Spleen (tissue), 11 donors: ENCODE measurements around the gene FAM234B. TPM values are rescaled to one million over a fixed set of nuclear protein-coding genes. Genes with fewer than 3 reads are reported as not detected.

Experiments used
- DNase-seq: peaks from one replicate; pipeline ENCODE4 v3.0.0-alpha.2; 2020
- H3K27ac ChIP-seq, 8 donors: fragments of 200-600 bp; sonication (generic) in 7 of 8; 1 replicate in 4 of 8; 2 replicates in 4 of 8; pipeline versions ENCODE4 v1.5.0 to v1.8.0; 2016 to 2021; ENCODE audit warnings: inconsistent platforms in 4 of 8, mild to moderate bottlenecking in 4 of 8, moderate library complexity in 1 of 8
- H3K27me3 ChIP-seq, 7 donors: fragments of 200-600 bp; sonication (generic) in 6 of 7; replicated peaks in 1 of 7; 1 replicate in 4 of 7; 2 replicates in 3 of 7; pipeline versions ENCODE4 v1.5.0 to v1.8.0; 2016 to 2021; ENCODE audit warnings: inconsistent platforms in 3 of 7, mild to moderate bottlenecking in 1 of 7
- H3K36me3 ChIP-seq, 6 donors: fragments of 200-600 bp; sonication (generic) in 5 of 6; 1 replicate in 4 of 6; 2 replicates in 2 of 6; pipeline versions ENCODE4 v1.5.0 to v1.8.0; 2016 to 2021; ENCODE audit warnings: inconsistent platforms in 2 of 6
- H3K4me1 ChIP-seq, 6 donors: fragments of 200-600 bp; sonication (generic) in 5 of 6; 1 replicate in 3 of 6; 2 replicates in 3 of 6; pipeline versions ENCODE4 v1.5.0 to v1.8.0; 2016 to 2021; ENCODE audit warnings: inconsistent platforms in 3 of 6
- H3K4me3 ChIP-seq, 8 donors: fragments of 200-600 bp; sonication (generic) in 7 of 8; 1 replicate in 4 of 8; 2 replicates in 4 of 8; pipeline versions ENCODE4 v1.5.0 to v1.8.0; 2016 to 2021; ENCODE audit warnings: inconsistent platforms in 4 of 8, mild to moderate bottlenecking in 4 of 8, moderate library complexity in 2 of 8
- H3K9me3 ChIP-seq, 8 donors: fragments of 200-600 bp; sonication (generic) in 7 of 8; 1 replicate in 4 of 8; 2 replicates in 4 of 8; pipeline versions ENCODE4 v1.5.0 to v1.8.0; 2016 to 2021; ENCODE audit warnings: inconsistent platforms in 4 of 8
- CTCF ChIP-seq, 11 experiments: fragments of 200-600 bp in 7 of 11; fragments of 450-650 bp in 4 of 11; sonication (generic) in 4 of 11; IDR thresholded peaks in 8 of 11; conservative IDR thresholded peaks in 3 of 11; 1 replicate in 7 of 11; 2 replicates in 4 of 11; pipeline versions ENCODE4 v1.4.0 to v1.8.0; 2016 to 2021; ENCODE audit warnings: antibody characterized with exemption in 11 of 11, inconsistent platforms in 4 of 11, mild to moderate bottlenecking in 1 of 11
- POLR2A ChIP-seq, 3 donors: fragments of 450-650 bp; IDR thresholded peaks; one replicate each; pipeline ENCODE4 v1.5.1; 2017; ENCODE audit warnings: antibody characterized with exemption in 3 of 3, mild to moderate bottlenecking in 1 of 3
- POLR2AphosphoS5 ChIP-seq, 3 donors: sonication (generic); formaldehyde crosslinking; IDR thresholded peaks; one replicate each; pipeline ENCODE4 v1.5.1; 2017; ENCODE audit warnings: antibody characterized with exemption in 3 of 3
- WGBS, 5 donors: extraction: QIAGEN DNeasy Blood & Tissue Kit in 3 of 5; methylation state at CpG; one replicate each; pipeline versions ENCODE4 v1.1.5 to v1.1.7; 2013 to 2018; 5-methylcytosine and 5-hydroxymethylcytosine counted together
- intact Hi-C: fragments of 100-400 bp; cut with DNase I; formaldehyde crosslinking; loops from one replicate; pipeline ENCODE4 v1.15.0; 2023; ENCODE audit warnings: low total_unique reads
- polyA plus RNA-seq, 3 donors: library from polyadenylated mRNA; stranded (reverse); fragments of 200-250 nt; gene quantifications; one replicate each; pipeline ENCODE4 v1.2.1, GENCODE V29; 2013
- total RNA-seq, 7 donors: library from RNA; depleted of rRNA in 3 of 7; stranded (reverse); fragments of >200 nt in 3 of 7; fragmentation: NEBNext Ultra II Directional in 4 of 7; extraction: Animal tissue kit (Norgen Biotek cat#: 25700) in 4 of 7; gene quantifications; one replicate each; pipeline versions ENCODE4 v1.1.0 to v1.2.1, GENCODE V29; 2016 to 2021
- donor health status: healthy with polysubstance abuse.
- donor health status: DM: no; HTN: no; CAD: no; lungs with moderate emphysema.
- donor health status: DM: no; HTN: no; CAD: no.
- donor health status: Bipolar disorder and iron deficiency.
- donor health status: healthy.
- donor health status: DM: no; HTN: no; CAD: no.
- donor health status: DM: yes; HTN: yes; CAD: no.

Gene FAM234B
- total and polyA plus RNA-seq, 10 donors, result 0.59 to 8.2 (median 6.2) TPM

GRCh38 chr12:13023811-13024530, 20.2 kb upstream of the FAM234B start:
- H3K4me3 ChIP-seq, result no peak overlapping the region

GRCh38 chr12:13024531-13024916, 19.7 kb upstream of the FAM234B start:
- Histone ChIP-seq H3K9me3 (no peaks in the 10 kb centered on the region), H3K36me3 (no peaks in the 10 kb centered on the region), H3K27me3 (no peaks in the 10 kb centered on the region), H3K27ac (no peak overlapping the region), H3K4me3 (no peak overlapping the region), H3K4me1 (peaks cover 0 to 5% (median 0%) of the 10 kb centered on the region in 6 donors)
- DNase-seq, result no peak
- 51 to 84% (median 76%) methylated on average over 5 of the region's 5 CpGs for WGBS, 5 donors
- intact Hi-C loops, result no loop called here
- no peak for TF ChIP-seq POLR2AphosphoS5 (IDR thresholded peaks at IDR 0.05)

More at GRCh38 chr12:13023811-13024530, 20.2 kb upstream of the FAM234B start:
- DNase-seq, result no peak
- TF ChIP-seq CTCF (IDR thresholded peaks at IDR 0.05 in 8 of 11, conservative IDR thresholded peaks at IDR 0.05 in 3 of 11) (peak in 3 of 11 experiments; percentile 8 to 42 (median 36)), POLR2AphosphoS5 (IDR thresholded peaks at IDR 0.05) (no peak), POLR2A (IDR thresholded peaks at IDR 0.05) (no peak)
- intact Hi-C loops, result no loop called here
- peaks cover 0 to 5% (median 0%) of the 10 kb centered on the region in 6 donors for H3K4me1 ChIP-seq
- no peaks in the 10 kb centered on the region for H3K27me3 ChIP-seq
- WGBS, 5 donors, result 64 to 93% (median 78%) methylated on average over 6 of the region's 6 CpGs
- no peaks in the 10 kb centered on the region for H3K9me3 ChIP-seq
- no peaks in the 10 kb centered on the region for H3K36me3 ChIP-seq
- H3K27ac ChIP-seq, result no peak overlapping the region

GRCh38 chr12:13026286-13026685, 17.9 kb upstream of the FAM234B start:
- Histone ChIP-seq H3K36me3 (no peaks in the 10 kb centered on the region), H3K4me1 (peaks cover 0 to 5% (median 0%) of the 10 kb centered on the region in 6 donors), H3K4me3 (no peak overlapping the region), H3K27me3 (no peaks in the 10 kb centered on the region), H3K27ac (no peak overlapping the region), H3K9me3 (no peaks in the 10 kb centered on the region)
- DNase-seq, result no peak
- intact Hi-C loops, result no loop called here
- 74 to 96% (median 87%) methylated on average over 1 of the region's 1 CpG for WGBS, 5 donors
- TF ChIP-seq POLR2A (IDR thresholded peaks at IDR 0.05), result no peak
- no peak for TF ChIP-seq CTCF (IDR thresholded peaks at IDR 0.05 in 8 of 11, conservative IDR thresholded peaks at IDR 0.05 in 3 of 11)
- TF ChIP-seq POLR2AphosphoS5 (IDR thresholded peaks at IDR 0.05), result no peak

- WGBS, 5 donors, result 42 to 63% (median 52%) methylated on average over 2 of the region's 2 CpGs
- H3K4me1 ChIP-seq, result peaks cover 0 to 5% (median 0%) of the 10 kb centered on the region in 6 donors
- no peaks in the 10 kb centered on the region for H3K36me3 ChIP-seq
Observed at GRCh38 chr12:13027032-13027431, 17.1 kb upstream of the FAM234B start.

More at GRCh38 chr12:13027032-13027431, 17.1 kb upstream of the FAM234B start:
- intact Hi-C loops, result no loop called here
- H3K27me3 ChIP-seq, result no peaks in the 10 kb centered on the region
- DNase-seq, result no peak
- H3K27ac ChIP-seq, result no peak overlapping the region
- no peak overlapping the region for H3K4me3 ChIP-seq
- H3K9me3 ChIP-seq, result no peaks in the 10 kb centered on the region
- no peak for TF ChIP-seq CTCF (IDR thresholded peaks at IDR 0.05 in 8 of 11, conservative IDR thresholded peaks at IDR 0.05 in 3 of 11)
- TF ChIP-seq POLR2AphosphoS5 (IDR thresholded peaks at IDR 0.05), result no peak
- no peak for TF ChIP-seq POLR2A (IDR thresholded peaks at IDR 0.05)
